Testis (tissue), 3 donors: ENCODE measurements around the gene CHST12. TPM values are rescaled to one million over a fixed set of nuclear protein-coding genes. Genes with fewer than 3 reads are reported as not detected.
"Not testable (repeated sequence)": the region's sequence is repeated elsewhere in the genome, so short reads cannot be mapped to it uniquely, and the experiment has no call there.

Experiments used
- DNase-seq: peaks from one replicate; pipeline ENCODE4 v3.0.0-alpha.2; 2019
- H3K27ac ChIP-seq, 2 donors: fragments of 200-600 bp; sonication (generic); one replicate each; pipeline ENCODE4 v1.5.1; 2019
- H3K27me3 ChIP-seq: fragments of 200-600 bp; sonication (generic); one replicate; pipeline ENCODE4 v1.5.1; 2019
- H3K36me3 ChIP-seq: fragments of 200-600 bp; sonication (generic); one replicate; pipeline ENCODE4 v1.5.1; 2017; ENCODE audit warnings: low read depth; ENCODE audit errors: missing control alignments
- H3K4me1 ChIP-seq: fragments of 200-600 bp; sonication (generic); one replicate; pipeline ENCODE4 v1.5.1; 2019
- H3K4me3 ChIP-seq, 2 donors: fragments of 200-600 bp; sonication (generic); one replicate each; pipeline ENCODE4 v1.5.1; 2017 to 2019
- H3K9me3 ChIP-seq: fragments of 200-600 bp; sonication (generic); one replicate; pipeline ENCODE4 v1.5.1; 2017
- CTCF ChIP-seq, 3 experiments: fragments of 450-650 bp in 2 of 3; fragments of 200-600 bp in 1 of 3; sonication (generic) in 1 of 3; IDR thresholded peaks; one replicate each; pipeline ENCODE4 v1.5.1; 2016 to 2019; ENCODE audit warnings: antibody characterized with exemption in 3 of 3, mild to moderate bottlenecking in 2 of 3, moderate library complexity in 1 of 3
- POLR2A ChIP-seq: fragments of 450-650 bp; IDR thresholded peaks from one replicate; pipeline ENCODE4 v1.6.1; 2017; ENCODE audit warnings: antibody characterized with exemption, mild to moderate bottlenecking, moderate library complexity
- WGBS, 2 donors: methylation state at CpG; one replicate each; pipeline ENCODE4 v1.1.5; 2018; 5-methylcytosine and 5-hydroxymethylcytosine counted together
- intact Hi-C: fragments of 100-400 bp; cut with DNase I; formaldehyde crosslinking; loops from one replicate; pipeline ENCODE4 v1.15.1; 2023; ENCODE audit warnings: low total_unique reads
- polyA plus RNA-seq: library from polyadenylated mRNA; stranded (reverse); fragments of 350-450 nt; fragmentation: Illumina TruSeq; extraction: RNeasy Lipid Tissue Mini Kit (QIAGEN cat#74804); gene quantifications from one replicate; pipeline ENCODE4 v1.2.3, GENCODE V29; 2014; ENCODE audit warnings: low read depth, low replicate concordance; ENCODE audit not compliant: insufficient read depth
- total RNA-seq, 2 donors: library from RNA; depleted of rRNA; stranded (reverse); fragments of >200 nt; gene quantifications; one replicate each; pipeline ENCODE4 v1.2.3, GENCODE V29; 2016

Gene CHST12
- total and polyA plus RNA-seq, 3 donors from 2014 or later: 15.3 to 42.1 (median 42.0) TPM

GRCh38 chr7:2466675-2467074 is 63.3 kb downstream of the CHST12 start:
- intact Hi-C loops: no loop called here
- TF ChIP-seq POLR2A (no peak), CTCF (IDR thresholded peaks at IDR 0.05) (no peak)
- DNase-seq: no peak
- no peak overlapping the region for H3K4me3 ChIP-seq
- no peak overlapping the region for H3K27ac ChIP-seq
- H3K36me3 ChIP-seq: no peaks in the 10 kb centered on the region
- no peaks in the 10 kb centered on the region for H3K4me1 ChIP-seq
- H3K9me3 ChIP-seq: no peaks in the 10 kb centered on the region
- WGBS, 2 donors: 89 to 94% methylated on average over 10 of the region's 10 CpGs
- no peaks in the 10 kb centered on the region for H3K27me3 ChIP-seq

- H3K9me3 ChIP-seq: no peaks in the 10 kb centered on the region
- H3K27ac ChIP-seq: no peak overlapping the region
- H3K36me3 ChIP-seq: no peaks in the 10 kb centered on the region
- intact Hi-C loops: no loop called here
- no peaks in the 10 kb centered on the region for H3K27me3 ChIP-seq
- no peaks in the 10 kb centered on the region for H3K4me1 ChIP-seq
- 84 to 96% methylated on average over 4 to 7 of the region's 7 CpGs for WGBS, 2 donors
- no peak overlapping the region for H3K4me3 ChIP-seq
- TF ChIP-seq POLR2A: no peak
- TF ChIP-seq CTCF (IDR thresholded peaks at IDR 0.05): no peak
- no peak for DNase-seq
These were observed 64.8 kb downstream of the CHST12 start for GRCh38 chr7:2468227-2468626.

GRCh38 chr7:2469460-2470203 is 66.2 kb downstream of the CHST12 start:
- WGBS, 2 donors: 84 to 85% methylated on average over 8 to 9 of the region's 9 CpGs
- DNase-seq, H3K36me3 ChIP-seq, H3K9me3 ChIP-seq, H3K4me1 ChIP-seq, H3K27ac ChIP-seq, H3K27me3 ChIP-seq, H3K4me3 ChIP-seq: not testable (repeated sequence)
- intact Hi-C loops: loop anchor here (10.0 kb wide), 1 partner anchor 85 kb away; the partner anchor contains the start of genes BRAT1 and IQCE

- H3K36me3 ChIP-seq: no peaks in the 10 kb centered on the region
- WGBS, 2 donors: 69 to 77% methylated on average over 13 to 19 of the region's 19 CpGs
- H3K27ac ChIP-seq: no peak overlapping the region
- DNase-seq: no peak
- intact Hi-C loops: loop anchor here (10.0 kb wide), 1 partner anchor 84 kb away; the partner anchor contains the start of genes BRAT1 and IQCE
- H3K4me1 ChIP-seq: no peaks in the 10 kb centered on the region
- no peaks in the 10 kb centered on the region for H3K27me3 ChIP-seq
- no peak for TF ChIP-seq POLR2A
- TF ChIP-seq CTCF (IDR thresholded peaks at IDR 0.05): no peak
- H3K4me3 ChIP-seq: no peak overlapping the region
- H3K9me3 ChIP-seq: no peaks in the 10 kb centered on the region
These were observed 67.0 kb downstream of the CHST12 start for GRCh38 chr7:2470204-2471021.

- WGBS, 2 donors: 58 to 76% methylated on average over 3 to 5 of the region's 5 CpGs
- no peaks in the 10 kb centered on the region for H3K4me1 ChIP-seq
- no peak overlapping the region for H3K27ac ChIP-seq
- TF ChIP-seq POLR2A: no peak
- no peak for TF ChIP-seq CTCF (IDR thresholded peaks at IDR 0.05)
- DNase-seq: no peak
- H3K27me3 ChIP-seq: no peaks in the 10 kb centered on the region
- H3K36me3 ChIP-seq: no peaks in the 10 kb centered on the region
- no peak overlapping the region for H3K4me3 ChIP-seq
- H3K9me3 ChIP-seq: no peaks in the 10 kb centered on the region
- intact Hi-C loops: loop anchor here (10.0 kb wide), 1 partner anchor 84 kb away; the partner anchor contains the start of genes BRAT1 and IQCE
These were observed 67.6 kb downstream of the CHST12 start for GRCh38 chr7:2471022-2471329.
